NCI-H128 (cell line): ENCODE measurements around the gene SH3RF1.

ENCODE experiments used
- DNase-seq: peaks from one replicate; lab custom pipeline; 2025; ENCODE audit not compliant: unreplicated experiment; lab: John Stamatoyannopoulos, UW

Gene SH3RF1

GRCh38 chr4:169048868-169049414 lies 221.8 kb downstream of the SH3RF1 start:
- DNase-seq, result no peak

- no peak for DNase-seq
These were observed 222.8 kb downstream of the SH3RF1 start for GRCh38 chr4:169047956-169048355.

DNA sequence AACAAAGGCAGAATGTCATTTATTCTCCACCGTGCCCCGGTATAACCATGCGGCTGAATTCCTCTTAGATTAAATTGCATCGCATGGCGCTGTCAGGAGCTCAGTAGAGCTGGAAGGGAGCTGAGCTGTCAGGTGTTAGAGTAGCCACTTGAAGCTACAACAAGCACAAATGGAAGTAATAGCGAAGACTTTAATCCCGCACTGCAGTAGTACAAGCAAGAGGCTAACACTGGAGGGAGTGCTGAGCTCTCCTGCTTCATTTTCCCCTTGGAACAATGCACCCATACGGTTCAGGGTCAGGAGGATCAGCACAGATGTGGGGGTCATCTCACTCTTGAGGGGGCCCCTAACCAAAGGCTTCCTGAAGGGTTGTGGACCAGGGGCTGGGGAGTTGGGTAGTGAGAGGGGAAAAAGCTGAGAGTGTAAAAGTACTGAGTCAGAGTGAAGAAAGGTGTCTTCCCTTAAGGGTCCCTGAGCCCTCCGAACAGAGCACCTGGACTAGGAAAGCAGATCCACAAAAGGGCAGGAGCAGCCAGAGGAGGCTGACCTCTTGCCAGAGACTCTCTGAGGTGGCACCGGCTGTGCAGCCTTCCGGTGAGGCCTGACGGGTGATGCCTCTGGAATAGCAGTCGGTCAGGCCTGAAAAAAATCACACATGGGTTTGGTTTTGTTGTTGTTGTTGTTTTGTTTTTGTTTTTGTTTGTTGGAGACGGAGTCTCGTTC lies 224.7 kb downstream of the SH3RF1 start:
- no peak for DNase-seq

DNA sequence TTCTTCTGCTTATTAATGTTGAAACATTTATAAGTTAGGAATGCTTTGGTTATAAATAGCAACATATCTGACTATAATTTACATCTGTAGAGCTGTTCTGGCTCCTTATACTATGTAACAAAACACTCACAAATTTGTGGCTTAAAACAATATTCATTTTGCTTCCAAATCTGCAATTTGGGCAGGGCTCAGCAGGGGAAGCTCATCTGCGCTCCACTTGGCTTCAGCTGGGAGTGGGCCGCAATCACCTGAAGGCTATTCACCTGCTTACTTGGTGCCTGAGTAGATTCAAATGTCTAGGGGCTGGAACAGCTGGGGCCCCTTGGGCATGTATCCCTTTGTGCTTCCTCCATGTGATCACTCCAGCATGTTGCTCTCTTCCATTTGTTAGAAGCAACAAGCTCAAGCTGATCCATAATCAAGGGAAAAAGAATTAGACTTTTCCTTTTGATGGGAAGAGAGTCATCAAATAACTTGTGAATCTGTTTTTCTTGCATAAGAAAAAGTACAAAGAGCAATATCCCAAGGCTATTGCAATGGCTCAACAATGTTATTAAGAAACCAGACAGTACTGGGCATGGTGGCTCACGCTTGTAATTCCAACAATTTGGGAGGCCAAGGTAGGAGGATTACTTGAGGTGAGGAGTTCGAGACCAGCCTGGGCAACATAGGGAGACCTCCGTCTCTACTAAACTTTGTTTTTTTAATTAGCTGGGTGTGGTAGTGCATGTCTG lies 225.9 kb downstream of the SH3RF1 start:
- no peak for DNase-seq
